HG03060 (cell line): ENCODE results near the gene SELENOM.

Experiments used
- ATAC-seq: cut with Tn5 transposase; IDR thresholded peaks from one replicate; pipeline ENCODE4 v1.9.1; 2021; ENCODE audit warnings: low read depth, moderate number of reproducible peaks; ENCODE audit not compliant: unreplicated experiment

SELENOM gene, protein sequence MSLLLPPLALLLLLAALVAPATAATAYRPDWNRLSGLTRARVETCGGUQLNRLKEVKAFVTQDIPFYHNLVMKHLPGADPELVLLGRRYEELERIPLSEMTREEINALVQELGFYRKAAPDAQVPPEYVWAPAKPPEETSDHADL

DNA sequence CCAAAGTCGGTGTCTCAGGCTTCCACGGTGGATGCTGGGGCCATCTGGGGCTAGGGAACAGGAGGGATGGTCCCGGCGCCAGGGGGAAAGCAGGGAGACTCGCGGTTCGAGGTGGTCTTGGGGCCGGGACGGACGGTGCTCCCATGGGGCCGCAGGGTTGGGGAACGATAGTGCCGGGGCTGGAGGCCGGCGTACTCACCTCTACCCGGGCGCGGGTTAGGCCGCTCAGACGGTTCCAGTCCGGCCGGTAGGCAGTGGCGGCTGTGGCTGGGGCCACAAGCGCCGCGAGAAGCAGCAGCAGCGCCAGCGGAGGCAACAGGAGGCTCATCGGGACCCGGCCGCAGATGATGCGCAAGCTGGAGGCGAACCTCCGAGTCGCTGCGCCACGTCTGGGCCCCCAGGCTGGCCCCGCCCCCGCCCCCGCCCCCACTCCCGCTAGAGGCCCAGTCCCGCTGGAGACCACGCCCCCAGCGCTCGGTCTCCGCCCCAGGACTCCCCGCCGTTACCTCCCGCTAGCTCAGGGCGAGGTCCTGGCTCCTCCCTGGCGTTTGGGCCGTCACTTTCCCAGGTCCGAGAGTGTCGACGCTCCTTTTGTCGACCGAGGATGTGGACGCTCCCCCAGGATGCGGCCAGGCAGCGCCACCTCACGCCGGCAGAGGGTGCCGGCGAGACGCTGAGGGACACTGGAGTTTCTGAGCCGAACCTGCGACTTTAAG is at the start of gene SELENOM:
Gene SELENOM, minus strand, starts transcription at position 391 of the 716 bp plus-strand sequence. Its CDS starts 63 bp downstream, at position 328.
- peak; percentile 47 for ATAC-seq

DNA sequence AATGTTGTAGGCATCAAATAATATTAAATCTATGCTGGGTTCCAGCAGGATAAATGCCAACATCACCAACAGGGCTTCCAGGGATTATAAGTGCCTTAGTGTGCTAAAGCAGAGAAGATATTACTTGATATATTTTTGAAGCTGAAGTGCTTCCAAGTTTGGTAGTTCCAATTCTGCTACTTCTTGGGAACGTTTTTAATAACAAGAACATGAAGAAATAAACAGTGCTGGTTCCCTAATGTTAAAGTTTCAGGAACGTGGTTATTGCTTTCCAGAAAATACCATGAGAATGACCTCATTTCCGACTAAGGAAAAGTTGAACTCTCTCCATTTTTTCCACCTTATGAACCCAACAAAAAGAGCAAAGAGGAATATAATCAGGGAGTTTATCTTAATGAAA is 48.1 kb upstream of the SELENOM start:
- ATAC-seq, result no peak

DNA sequence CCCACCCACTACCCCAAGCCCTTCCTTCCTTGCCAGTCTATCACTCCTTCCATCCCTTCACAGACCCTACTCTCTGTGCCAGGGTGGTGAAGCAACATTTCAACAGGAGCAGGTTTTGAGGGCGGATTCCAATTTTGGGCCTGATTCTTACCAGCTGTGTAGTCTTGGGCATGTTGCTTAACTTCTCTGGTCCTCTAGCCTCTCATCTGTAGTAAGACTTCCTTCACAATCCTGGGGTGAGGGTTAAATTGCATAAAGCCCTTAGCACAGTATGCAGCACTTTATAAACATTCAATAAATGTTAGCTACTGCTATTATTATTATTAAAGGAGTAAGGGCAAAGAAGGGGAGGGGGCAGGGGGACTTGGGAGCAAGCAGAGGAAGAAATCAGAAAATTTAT is 47.6 kb upstream of the SELENOM start:
- ATAC-seq, result no peak

DNA sequence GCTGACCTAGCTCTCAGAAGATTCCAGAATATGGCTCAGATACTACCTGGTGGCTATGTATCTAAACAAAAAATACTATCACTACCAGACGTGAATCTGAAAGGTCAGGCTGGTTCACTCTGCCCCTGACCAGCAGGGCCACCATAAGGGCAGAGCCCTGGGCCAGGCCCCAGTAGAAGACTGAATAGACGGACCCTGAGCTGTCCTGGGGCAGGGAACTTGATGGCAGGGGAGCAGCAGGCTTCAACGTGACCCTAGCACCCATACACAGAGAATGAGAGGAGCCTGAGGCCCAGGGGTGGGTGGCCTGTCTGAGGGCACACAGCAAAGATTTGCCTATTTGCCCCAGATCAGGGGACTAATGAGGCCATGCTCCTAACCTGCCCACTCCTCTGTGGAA is 46.0 kb upstream of the SELENOM start:
- ATAC-seq, result no peak

DNA sequence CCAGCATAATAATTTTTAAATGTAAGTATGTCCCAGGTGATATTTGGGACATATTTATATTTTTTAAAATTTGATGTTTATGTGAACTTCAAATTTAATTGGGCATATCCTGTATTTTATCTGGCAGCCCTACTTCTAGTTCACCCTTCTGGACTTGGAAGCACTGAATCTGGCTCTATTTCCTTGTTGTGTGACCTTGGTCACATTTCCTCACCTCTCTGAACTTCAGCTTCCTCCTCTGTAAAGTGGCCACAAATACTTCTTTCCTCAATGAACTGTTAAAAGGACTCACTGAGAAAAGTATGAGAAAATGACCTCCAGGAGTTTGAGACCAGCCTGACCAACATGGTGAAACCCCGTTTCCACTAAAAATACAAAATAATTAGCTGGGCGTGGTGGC is 44.5 kb upstream of the SELENOM start:
- no peak for ATAC-seq

DNA sequence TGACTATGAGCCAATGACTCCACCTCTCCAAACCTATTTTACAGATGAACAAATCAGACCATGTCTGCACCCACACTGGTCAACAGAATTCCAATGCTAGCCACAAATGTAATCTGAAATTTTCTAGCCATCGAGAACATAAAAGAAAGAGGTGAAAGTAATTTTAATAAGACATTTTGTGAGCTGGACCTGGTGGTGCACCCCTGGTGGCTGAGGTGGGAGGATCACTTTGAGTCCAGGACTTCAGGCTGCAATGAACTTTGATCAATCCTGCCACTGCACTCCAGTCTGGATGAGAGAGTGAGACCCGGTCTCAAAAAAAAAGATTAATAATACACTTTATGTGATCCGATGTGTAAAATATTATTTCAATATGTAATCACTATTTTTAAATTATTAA is 43.2 kb upstream of the SELENOM start:
- ATAC-seq, result no peak

DNA sequence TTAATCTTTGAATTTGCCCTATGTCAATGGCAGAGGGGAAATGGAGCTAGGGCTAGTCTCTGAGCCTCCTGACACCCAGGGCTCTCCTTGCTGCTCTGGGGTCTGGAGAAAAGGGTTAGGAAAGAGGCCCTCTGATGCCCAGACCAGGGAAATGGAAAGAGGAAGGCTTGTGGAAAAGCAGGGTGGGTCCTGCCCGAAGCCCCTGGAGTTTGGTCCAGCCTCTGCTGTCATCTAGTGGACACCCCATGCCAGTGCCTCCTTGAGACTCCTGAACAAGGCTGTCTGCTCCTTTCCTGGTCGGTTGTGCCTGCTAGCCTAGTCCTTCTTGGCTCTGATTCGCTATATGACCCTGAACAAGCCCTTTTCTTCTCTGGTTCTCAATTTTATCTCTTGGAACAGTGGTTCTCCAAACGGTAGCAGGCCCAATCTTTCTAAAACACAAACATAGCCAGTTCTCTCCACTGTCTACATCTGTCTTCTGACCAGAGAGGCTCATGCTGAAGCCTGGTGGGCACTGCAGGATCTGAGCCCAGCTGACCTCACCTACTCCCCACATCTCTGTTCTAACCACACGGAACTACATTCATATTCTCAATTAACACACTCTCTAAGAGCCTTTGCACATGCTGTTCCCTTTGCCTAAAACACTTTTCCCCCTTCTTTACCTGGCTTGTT is 41.7 kb upstream of the SELENOM start:
- no peak for ATAC-seq

DNA sequence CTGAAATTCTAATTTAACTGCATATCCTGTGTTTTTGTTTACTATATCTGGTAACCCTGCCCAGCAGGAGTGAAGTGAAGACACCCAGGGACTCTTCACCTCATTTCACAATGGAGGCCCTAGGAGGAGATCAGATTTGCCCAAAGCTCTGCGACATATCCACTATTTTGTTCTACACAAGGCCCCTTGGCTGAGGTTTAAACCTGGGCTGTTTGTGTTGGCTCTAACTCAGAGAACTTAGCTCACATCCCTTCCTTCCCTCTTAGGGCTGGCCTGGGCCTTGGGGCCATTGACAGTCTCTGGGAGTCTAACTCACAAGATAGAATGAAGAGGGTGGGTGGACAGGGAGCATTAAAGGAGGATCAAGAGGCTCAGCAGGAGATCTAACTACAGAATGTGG is 41.1 kb upstream of the SELENOM start:
- ATAC-seq, result no peak

DNA sequence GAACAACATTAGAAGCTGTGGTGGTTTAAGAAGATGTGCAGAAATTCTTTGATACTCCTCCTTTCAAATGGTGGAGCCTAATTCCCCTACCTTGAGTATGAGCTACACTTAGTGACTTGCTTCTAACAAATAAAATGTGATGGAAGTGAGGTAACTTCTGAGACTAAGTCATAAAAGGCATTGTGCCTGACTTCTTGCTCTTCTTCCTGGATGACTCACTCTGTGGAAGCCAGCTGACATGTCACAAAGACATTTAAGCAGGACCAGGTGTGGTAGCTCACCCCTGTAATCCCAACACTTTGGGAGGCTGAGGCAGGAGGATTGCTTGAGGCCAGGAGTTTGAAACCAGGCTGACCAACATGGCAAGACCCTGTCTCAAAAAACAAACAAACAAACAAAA is 36.9 kb upstream of the SELENOM start:
- ATAC-seq, result no peak

DNA sequence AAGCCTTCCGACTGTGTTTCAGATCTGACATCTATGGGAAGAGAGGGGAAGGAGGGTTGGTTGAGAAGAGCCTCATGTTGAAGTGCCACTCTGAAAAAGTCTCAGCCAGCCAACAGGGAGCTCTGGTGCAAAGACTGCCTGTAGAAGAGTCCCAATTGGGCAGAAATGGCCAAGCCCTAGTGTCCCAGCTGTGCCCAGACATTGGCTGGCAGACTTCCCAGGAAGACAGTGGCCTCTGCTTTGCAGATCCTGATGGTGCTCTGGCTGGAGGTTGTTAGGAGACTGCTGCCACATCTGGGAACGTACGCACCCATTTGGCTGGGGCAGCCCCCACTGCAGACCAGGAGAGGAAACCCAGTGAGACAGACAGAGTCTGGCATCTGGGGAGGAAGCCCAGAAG is 36.2 kb upstream of the SELENOM start:
- no peak for ATAC-seq

DNA sequence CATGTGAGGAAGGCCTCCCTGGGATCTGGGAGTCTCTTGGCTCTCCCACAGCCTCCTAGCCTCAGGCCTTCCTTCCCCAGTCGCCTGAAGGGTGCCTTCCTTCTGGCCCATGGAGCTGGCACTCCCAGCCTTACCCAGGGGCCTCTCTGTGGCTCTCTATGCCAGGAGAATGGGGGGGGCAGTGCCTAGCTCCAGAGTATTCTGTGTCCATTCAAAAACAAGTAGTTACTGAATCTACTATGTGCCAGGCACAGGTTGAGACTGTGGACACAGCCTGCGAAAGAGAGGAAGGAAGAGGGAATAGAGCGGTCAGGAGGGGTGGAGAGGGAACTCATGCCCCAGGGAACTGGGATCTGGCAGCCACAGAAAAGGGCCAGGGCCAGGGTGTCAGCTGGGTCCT is 35.7 kb upstream of the SELENOM start:
- no peak for ATAC-seq

DNA sequence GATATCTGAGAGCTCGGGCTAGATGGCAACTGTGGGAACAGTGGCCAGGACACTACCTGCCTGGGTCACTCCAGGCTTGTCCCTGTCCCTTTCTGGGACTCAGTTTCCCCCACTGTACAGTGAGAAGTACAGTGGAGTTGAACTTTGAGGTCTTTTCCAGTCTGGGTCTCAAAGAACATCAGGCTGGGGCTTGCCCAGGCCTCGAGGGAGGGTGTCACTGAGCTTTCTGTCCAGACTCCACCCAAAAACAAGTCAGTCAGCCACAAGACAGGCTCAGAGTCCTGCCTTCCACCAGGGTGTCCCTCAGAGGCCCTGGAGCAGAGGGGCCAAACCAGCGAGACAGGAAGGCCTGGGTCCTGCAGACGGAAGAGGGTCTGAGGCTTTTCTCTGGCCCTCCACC is 34.9 kb upstream of the SELENOM start:
- no peak for ATAC-seq

DNA sequence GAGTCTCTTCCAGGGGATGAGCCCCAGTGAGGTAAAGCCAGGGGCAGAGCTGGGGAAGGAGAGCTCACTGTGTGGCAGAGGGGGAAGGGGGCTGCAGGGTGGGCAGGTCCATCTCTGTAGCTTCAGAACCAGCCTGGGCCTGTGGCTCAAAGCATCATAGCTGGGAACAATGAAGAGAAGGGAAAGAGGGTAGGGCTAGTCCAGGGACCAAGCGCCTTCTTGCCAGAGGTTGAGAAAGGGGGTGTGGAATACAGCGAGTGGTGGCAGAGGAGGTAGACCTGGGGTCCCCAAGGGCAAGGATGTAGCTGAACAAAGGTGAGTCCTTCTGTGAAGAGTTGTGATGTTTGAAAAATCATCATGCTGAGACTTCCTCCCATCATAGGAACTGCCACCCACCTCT is 34.2 kb upstream of the SELENOM start:
- no peak for ATAC-seq

DNA sequence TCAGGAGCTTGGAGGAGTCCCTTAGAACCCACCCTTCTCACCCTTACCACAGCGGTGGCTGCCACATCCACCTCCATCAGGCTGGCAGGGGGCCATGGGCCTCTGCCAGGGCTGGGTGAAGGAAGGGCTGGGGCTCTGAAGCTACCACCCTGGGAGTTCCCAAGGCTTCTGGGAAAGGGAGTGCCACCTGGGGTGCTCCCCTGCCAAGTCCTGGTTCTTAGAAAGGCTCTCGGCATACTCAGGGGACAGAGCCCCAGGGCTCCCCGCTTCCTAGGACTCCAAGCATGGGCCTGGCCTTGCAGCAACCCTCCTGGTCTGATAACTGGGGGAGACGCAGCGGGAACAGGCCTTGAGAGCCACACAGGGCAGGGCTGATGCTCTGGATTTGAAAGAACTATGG is 33.4 kb upstream of the SELENOM start:
- ATAC-seq, result no peak

DNA sequence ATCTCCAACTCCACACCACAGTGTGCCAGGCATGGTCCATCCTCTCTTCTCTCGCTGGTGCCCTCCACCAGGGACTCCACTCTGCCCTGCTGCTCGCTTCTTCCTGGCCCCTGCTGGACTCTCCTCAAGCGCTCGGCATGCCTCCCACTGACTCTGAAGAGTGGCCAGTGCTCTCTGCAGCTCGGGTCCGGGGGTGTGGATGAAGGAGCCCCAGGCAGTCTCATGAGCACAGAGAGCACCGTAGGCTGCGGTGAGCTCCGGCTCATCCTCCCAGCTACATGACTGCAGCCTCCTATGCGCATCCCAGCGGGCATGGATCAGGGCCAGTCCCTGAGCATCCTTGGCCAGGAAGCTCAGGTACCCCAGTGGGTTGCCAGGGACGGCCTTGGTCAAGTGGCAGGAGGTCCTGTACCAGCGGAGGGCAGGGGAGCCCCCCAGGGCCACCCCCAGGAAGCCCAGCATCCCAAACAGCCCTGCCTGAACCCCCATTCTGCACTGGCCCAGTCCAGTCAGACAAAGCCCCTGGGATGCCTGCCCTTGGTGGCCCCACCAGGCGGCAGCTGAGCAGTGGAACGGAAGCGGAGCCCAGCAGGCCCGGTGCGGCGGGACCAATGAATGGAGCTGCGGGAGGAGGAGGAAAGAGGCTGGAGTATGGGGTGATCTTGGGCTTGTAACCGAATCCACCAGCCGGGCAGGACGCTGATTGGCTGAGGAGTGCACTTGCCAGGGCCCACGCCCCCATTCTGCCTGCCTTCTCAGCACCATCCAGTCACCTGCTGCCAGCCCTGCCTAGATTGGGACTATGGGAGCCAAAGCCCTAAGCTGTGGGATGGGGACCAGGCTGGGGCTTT is 32.7 kb upstream of the SELENOM start, which contains the start of gene PLA2G3:
Gene PLA2G3, minus strand, starts transcription at position 643 of the 851 bp plus-strand sequence. Its CDS starts 154 bp downstream, at position 489.
- ATAC-seq, result no peak

DNA sequence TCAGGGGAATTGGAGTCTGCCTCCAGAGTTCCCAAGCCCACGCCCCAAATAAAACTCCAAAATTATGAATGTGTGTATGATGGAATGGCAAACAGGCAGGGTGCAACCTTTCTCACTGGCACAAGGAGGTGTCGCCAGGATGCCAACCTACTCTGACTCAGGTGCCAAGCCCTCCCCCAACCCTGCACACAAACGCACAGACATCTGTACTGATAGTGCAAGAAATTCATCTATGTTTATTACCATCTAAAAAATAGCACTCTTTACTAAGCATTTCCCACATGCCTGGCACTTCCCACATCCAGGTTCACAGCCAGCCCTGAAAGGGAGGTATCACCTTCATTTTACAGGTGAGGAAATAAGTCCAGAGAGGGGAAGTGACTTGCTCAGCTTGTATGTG is 31.7 kb upstream of the SELENOM start:
- ATAC-seq, result no peak

DNA sequence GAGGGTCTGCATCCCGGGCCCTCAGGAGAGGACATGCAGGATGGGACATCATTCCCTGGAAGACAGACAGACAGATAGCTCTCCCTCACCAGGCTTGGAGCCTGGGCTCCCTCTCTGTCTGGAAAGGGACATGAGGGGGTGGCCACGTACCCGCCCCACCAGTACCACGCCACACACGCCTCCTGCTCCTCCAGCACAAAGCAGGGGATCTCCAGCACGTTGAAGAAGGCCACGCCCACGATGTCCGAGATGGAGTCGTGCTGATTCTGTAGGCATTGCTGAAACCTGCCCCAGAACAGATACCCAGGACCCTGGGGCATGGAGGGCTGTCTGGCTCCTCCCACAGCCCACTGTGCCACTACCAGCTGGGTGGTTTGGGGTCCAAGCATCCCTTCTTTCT is 30.8 kb upstream of the SELENOM start:
- ATAC-seq, result no peak

DNA sequence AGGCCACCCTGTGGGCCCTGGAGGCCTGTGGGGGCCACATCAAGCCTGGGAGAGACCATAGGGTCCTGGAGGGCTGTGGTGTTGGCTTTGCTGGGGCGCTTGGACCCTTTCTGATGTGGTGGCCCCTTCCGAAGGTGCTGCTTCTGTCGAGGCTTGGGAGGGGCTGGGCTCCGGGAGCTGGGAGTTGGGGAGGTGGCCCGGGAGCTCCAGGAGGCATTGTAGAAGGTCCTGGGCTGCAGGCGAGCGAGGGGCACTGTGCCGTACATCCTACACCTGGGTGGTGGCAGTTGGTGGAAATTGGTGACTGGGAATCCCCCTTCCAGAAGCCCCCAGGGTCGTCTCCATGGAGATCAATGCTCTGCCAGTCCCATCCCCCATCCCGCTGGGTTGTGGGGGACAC is 30.4 kb upstream of the SELENOM start:
- no peak for ATAC-seq

DNA sequence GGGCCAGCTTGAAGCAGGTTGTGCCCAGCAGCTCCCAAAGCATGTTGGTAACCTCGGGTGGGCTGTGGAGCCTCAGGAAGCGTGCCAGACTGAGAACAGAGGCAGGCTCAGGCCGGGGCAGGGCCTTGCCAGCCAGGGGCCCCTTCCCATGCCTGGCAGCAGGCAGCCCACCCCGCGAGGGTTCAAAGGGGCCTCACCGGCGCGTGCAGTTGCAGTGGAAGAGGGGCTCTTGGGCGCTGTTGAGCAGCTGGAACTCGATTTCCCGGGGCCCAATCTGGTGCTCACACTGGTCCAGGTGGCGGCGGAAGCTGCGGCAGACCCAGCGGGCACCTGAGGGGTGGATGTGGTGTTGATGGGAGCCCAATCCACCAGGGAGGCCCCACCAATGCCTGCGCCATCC is 29.3 kb upstream of the SELENOM start:
- no peak for ATAC-seq

DNA sequence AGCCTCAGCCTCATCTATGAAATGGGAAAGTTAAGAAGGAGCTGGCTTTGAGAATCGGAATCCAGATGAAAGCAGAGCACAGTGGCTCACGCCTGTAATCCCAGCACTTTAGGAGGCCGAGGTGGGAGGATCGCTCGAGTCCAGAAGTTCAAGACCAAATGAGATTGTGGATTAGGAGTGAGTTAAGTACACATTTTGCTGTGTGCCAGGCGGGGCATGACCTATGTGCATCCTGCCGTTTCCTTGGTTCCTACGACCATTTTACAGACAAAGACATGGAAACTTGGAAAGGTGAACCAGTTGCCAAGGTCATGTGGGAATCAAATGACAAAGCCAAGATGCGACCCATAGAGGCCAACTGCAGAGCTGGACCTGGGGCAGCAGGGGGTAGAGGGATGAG is 28.8 kb upstream of the SELENOM start:
- ATAC-seq, result no peak

DNA sequence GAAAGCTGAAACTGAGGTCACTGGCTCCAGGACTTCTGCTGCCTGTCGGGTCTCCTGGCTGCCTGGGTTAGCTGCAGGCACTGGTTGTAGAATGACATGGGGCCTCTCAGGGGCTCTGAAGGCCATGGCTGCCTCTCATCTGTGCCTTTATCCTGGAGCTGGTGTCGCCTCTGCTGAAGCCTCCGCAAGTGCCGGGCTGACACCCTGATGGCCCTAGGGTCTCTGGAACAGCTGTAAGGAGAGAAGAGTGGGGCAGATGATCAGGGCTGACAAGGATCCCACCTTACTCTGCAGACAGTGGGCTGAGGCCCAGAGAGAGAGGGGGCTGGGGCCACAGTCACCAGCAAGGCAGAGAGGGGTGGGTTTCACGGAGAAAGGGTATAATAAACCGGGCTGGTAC is 28.3 kb upstream of the SELENOM start:
- no peak for ATAC-seq
